GM12874 (cell line): ENCODE results near the gene TP53BP1.
A peak's percentile ranks its signal among the peaks of the same experiment; 100 is the strongest.

Experiments used
- TF ChIP-seq, protein P1 (sequence below): IDR thresholded peaks from 2 replicates; pipeline ENCODE4 v1.5.1; 2011; ENCODE audit warnings: low read depth, mild to moderate bottlenecking, control low read depth, low read length, moderate library complexity; ENCODE audit not compliant: insufficient read depth

The TP53BP1 gene

GRCh38 chr15:43528542-43529007, 35.6 kb upstream of the TP53BP1 start:
- TF ChIP-seq, protein P1, sequence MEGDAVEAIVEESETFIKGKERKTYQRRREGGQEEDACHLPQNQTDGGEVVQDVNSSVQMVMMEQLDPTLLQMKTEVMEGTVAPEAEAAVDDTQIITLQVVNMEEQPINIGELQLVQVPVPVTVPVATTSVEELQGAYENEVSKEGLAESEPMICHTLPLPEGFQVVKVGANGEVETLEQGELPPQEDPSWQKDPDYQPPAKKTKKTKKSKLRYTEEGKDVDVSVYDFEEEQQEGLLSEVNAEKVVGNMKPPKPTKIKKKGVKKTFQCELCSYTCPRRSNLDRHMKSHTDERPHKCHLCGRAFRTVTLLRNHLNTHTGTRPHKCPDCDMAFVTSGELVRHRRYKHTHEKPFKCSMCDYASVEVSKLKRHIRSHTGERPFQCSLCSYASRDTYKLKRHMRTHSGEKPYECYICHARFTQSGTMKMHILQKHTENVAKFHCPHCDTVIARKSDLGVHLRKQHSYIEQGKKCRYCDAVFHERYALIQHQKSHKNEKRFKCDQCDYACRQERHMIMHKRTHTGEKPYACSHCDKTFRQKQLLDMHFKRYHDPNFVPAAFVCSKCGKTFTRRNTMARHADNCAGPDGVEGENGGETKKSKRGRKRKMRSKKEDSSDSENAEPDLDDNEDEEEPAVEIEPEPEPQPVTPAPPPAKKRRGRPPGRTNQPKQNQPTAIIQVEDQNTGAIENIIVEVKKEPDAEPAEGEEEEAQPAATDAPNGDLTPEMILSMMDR = no peak

DNA sequence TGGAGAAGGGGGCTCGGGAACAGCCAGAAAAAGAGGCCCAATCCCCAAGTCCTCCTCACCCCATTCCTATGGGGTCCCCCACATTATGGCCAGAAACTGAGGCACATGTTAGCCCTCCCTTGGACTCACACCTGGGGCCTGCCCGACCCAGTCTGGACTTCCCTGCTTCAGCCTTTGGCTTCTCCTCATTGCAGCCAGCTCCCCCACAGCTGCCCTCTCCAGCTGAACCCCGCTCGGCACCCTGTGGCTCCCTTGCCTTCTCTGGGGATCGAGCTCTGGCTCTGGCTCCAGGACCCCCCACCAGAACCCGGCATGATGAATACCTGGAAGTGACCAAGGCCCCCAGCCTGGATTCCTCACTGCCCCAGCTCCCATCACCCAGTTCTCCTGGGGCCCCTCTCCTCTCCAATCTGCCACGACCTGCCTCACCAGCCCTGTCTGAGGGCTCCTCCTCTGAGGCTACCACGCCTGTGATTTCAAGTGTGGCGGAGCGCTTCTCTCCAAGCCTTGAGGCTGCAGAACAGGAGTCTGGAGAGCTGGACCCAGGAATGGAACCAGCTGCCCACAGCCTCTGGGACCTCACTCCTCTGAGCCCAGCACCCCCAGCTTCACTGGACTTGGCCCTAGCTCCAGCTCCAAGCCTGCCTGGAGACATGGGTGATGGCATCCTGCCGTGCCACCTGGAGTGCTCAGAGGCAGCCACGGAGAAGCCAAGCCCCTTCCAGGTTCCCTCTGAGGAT, 35.0 kb upstream of the TP53BP1 start:
- TF ChIP-seq, protein P1 = no peak

DNA sequence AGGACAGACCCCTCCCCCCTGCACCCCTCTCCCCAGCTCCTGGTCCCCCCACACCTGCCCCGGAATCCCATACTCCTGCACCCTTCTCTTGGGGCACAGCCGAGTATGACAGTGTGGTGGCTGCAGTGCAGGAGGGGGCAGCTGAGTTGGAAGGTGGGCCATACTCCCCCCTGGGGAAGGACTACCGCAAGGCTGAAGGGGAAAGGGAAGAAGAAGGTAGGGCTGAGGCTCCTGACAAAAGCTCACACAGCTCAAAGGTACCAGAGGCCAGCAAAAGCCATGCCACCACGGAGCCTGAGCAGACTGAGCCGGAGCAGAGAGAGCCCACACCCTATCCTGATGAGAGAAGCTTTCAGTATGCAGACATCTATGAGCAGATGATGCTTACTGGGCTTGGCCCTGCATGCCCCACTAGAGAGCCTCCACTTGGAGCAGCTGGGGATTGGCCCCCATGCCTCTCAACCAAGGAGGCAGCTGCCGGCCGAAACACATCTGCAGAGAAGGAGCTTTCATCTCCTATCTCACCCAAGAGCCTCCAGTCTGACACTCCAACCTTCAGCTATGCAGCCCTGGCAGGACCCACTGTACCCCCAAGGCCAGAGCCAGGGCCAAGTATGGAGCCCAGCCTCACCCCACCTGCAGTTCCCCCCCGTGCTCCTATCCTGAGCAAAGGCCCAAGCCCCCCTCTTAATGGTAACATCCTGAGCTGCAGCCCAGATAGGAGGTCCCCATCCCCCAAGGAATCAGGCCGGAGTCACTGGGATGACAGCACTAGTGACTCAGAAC, 34.3 kb upstream of the TP53BP1 start:
- TF ChIP-seq, protein P1 = no peak

- TF ChIP-seq, protein P1 = no peak
Observed at GRCh38 chr15:43526261-43526930, 33.4 kb upstream of the TP53BP1 start.

GRCh38 chr15:43525131-43525530, 32.2 kb upstream of the TP53BP1 start:
- TF ChIP-seq, protein P1 = no peak

GRCh38 chr15:43524254-43524845, 31.4 kb upstream of the TP53BP1 start:
- TF ChIP-seq, protein P1 = 0 out of 2 replicates have a peak, but pooled peaks have one; percentile 4

DNA sequence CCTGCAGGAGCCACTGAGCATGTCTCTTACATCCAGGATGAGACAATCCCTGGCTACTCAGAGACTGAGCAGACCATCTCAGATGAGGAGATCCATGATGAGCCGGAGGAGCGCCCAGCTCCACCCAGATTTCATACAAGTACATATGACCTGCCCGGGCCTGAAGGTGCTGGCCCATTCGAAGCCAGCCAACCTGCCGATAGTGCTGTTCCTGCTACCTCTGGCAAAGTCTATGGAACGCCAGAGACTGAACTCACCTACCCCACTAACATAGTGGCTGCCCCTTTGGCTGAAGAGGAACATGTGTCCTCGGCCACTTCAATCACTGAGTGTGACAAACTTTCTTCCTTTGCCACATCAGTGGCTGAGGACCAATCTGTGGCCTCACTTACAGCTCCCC, 30.7 kb upstream of the TP53BP1 start:
- TF ChIP-seq, protein P1 = no peak
